ENCODE results near the gene ANKRD12. TPM values are rescaled to one million over a fixed set of nuclear protein-coding genes. Genes with fewer than 3 reads are reported as not detected.
"Not testable (repeated sequence)": the region's sequence is repeated elsewhere in the genome, so short reads cannot be mapped to it uniquely, and the experiment has no call there.

Gene ANKRD12
- total RNA-seq = 100 to 1,000 TPM; 262 to 280 TPM
- 100 to 1,000 TPM in 1 of 2 donors, 10 to 100 TPM in 1; 10.7 to 141 TPM for polyA plus RNA-seq

- peaks cover 0 to 2% of the 10 kb centered on the region in 2 donors for H3K27me3 Mint-ChIP-seq
- POLR2A ChIA-PET (ENCODE audit: partially characterized antibody) = interaction anchor here (1.0 to 21.4 kb wide), 12 partner anchors 10 to 778 kb away, joined by 3 to 823 read pairs (median 6); partner anchors contain the start of genes NDUFV2 and TWSG1
- Histone ChIP-seq H3K36me3 (ENCODE audit: insufficient read depth, low read length) (peaks cover 16% of the 10 kb centered on the region), H3K4me1 (ENCODE audit: insufficient read depth, low read length) (peaks cover 72% of the 10 kb centered on the region), H3K4me3 (ENCODE audit: low read length in 2 of 2) (peak within 1 kb of the TSS; percentile 52 to 88), H3K9me3 (ENCODE audit: control insufficient read depth in 1 of 2, low read length in 2 of 2) (no peaks in the 10 kb centered on the region), H3K27ac (ENCODE audit: low read depth, low read length) (peak within 1 kb of the TSS; percentile 90), H3K27me3 (ENCODE audit: insufficient read depth, low read length) (no peaks in the 10 kb centered on the region)
- H3K9me3 Mint-ChIP-seq = peaks cover 0 to 2% (median 0%) of the 10 kb centered on the region in 8 donors
- H3K27ac Mint-ChIP-seq = peak within 1 kb of the TSS; percentile 99 to 100 (median 99)
- H3K4me1 Mint-ChIP-seq = peaks cover 43 to 85% (median 57%) of the 10 kb centered on the region in 4 donors
- peak; percentile 97 to 99 (median 98) for DNase-seq
- CTCF ChIA-PET (ENCODE audit: partially characterized antibody) = interaction anchor here (0.6 to 8.1 kb wide), 9 partner anchors 9 to 378 kb away, joined by 3 to 67 read pairs (median 5); partner anchors contain the start of gene NDUFV2
- H3K4me3 Mint-ChIP-seq = peak within 1 kb of the TSS; percentile 97 to 99 (median 98)
- H3K36me3 Mint-ChIP-seq = peaks cover 11 to 56% of the 10 kb centered on the region in 2 donors
- intact Hi-C loops (cut with micrococcal nuclease) = loop anchor here (1.0 to 10.0 kb wide), 8 partner anchors 19 to 778 kb away; partner anchors contain the start of genes MTCL1, NDUFV2, RALBP1 and TWSG1
These were observed at the start of gene ANKRD12 for GRCh38 chr18:9136315-9137155. TSS of gene ANKRD12 (plus strand) at chr18:9136781. CDS start at chr18:9182433, 45,652 bp downstream.

GRCh38 chr18:9087144-9087543, 49.4 kb upstream of the ANKRD12 start:
- Histone ChIP-seq H3K36me3 (ENCODE audit: insufficient read depth, low read length) (no peaks in the 10 kb centered on the region), H3K27ac (ENCODE audit: low read depth, low read length) (no peak overlapping the region), H3K27me3 (ENCODE audit: insufficient read depth, low read length) (no peaks in the 10 kb centered on the region), H3K9me3 (ENCODE audit: control insufficient read depth in 1 of 2, low read length in 2 of 2) (no peaks in the 10 kb centered on the region), H3K4me1 (ENCODE audit: insufficient read depth, low read length) (peaks cover 81% of the 10 kb centered on the region), H3K4me3 (ENCODE audit: low read length in 2 of 2) (no peak overlapping the region)
- Mint-ChIP-seq H3K27me3 (no peaks in the 10 kb centered on the region), H3K9me3 (no peaks in the 10 kb centered on the region), H3K4me3 (no peak overlapping the region), H3K4me1 (peaks cover 43 to 77% (median 60%) of the 10 kb centered on the region in 4 donors), H3K27ac (peak overlapping the region; percentile 68 to 91 (median 75)), H3K36me3 (no peaks in the 10 kb centered on the region)
- no peak for DNase-seq
- intact Hi-C loops (cut with micrococcal nuclease) = no loop called here
- POLR2A ChIA-PET (ENCODE audit: partially characterized antibody) = interaction anchor here (1.0 to 20.4 kb wide), 4 partner anchors 9 to 52 kb away, joined by 3 to 238 read pairs (median 42); partner anchors contain the start of genes ANKRD12 and NDUFV2
- CTCF ChIA-PET (ENCODE audit: partially characterized antibody) = no interaction called here

GRCh38 chr18:9088252-9088651, 48.3 kb upstream of the ANKRD12 start:
- Histone ChIP-seq H3K27me3 (ENCODE audit: insufficient read depth, low read length) (no peaks in the 10 kb centered on the region), H3K4me3 (ENCODE audit: low read length in 2 of 2) (no peak overlapping the region), H3K27ac (ENCODE audit: low read depth, low read length) (no peak overlapping the region), H3K4me1 (ENCODE audit: insufficient read depth, low read length) (peaks cover 78% of the 10 kb centered on the region), H3K36me3 (ENCODE audit: insufficient read depth, low read length) (no peaks in the 10 kb centered on the region), H3K9me3 (ENCODE audit: control insufficient read depth in 1 of 2, low read length in 2 of 2) (no peaks in the 10 kb centered on the region)
- Mint-ChIP-seq H3K27me3 (no peaks in the 10 kb centered on the region), H3K4me1 (peaks cover 33 to 77% (median 58%) of the 10 kb centered on the region in 4 donors), H3K36me3 (no peaks in the 10 kb centered on the region), H3K27ac (peak overlapping the region; percentile 53 to 91 (median 75)), H3K4me3 (peak overlapping the region in 1 of 8 donors; percentile 49), H3K9me3 (no peaks in the 10 kb centered on the region)
- CTCF ChIA-PET (ENCODE audit: partially characterized antibody) = no interaction called here
- intact Hi-C loops (cut with micrococcal nuclease) = no loop called here
- no peak for DNase-seq
- POLR2A ChIA-PET (ENCODE audit: partially characterized antibody) = interaction anchor here (0.7 to 20.4 kb wide), 5 partner anchors 8 to 51 kb away, joined by 3 to 238 read pairs (median 7); partner anchors contain the start of gene ANKRD12

- intact Hi-C loops (cut with micrococcal nuclease); H3K27me3 ChIP-seq (ENCODE audit: insufficient read depth, low read length); H3K9me3 ChIP-seq (ENCODE audit: control insufficient read depth in 1 of 2, low read length in 2 of 2); DNase-seq; H3K27ac ChIP-seq (ENCODE audit: low read depth, low read length); H3K36me3 ChIP-seq (ENCODE audit: insufficient read depth, low read length); H3K36me3 Mint-ChIP-seq; H3K27me3 Mint-ChIP-seq; CTCF ChIA-PET (ENCODE audit: partially characterized antibody); H3K4me3 ChIP-seq (ENCODE audit: low read length in 2 of 2); H3K9me3 Mint-ChIP-seq: not testable (repeated sequence)
- peak overlapping the region in 1 of 8 donors; percentile 49 for H3K4me3 Mint-ChIP-seq
- peaks cover 76% of the 10 kb centered on the region for H3K4me1 ChIP-seq (ENCODE audit: insufficient read depth, low read length)
- peaks cover 28 to 75% (median 55%) of the 10 kb centered on the region in 4 donors for H3K4me1 Mint-ChIP-seq
- H3K27ac Mint-ChIP-seq = peak overlapping the region; percentile 47 to 91 (median 76)
- POLR2A ChIA-PET (ENCODE audit: partially characterized antibody) = interaction anchor here (1.0 to 20.4 kb wide), 4 partner anchors 13 to 51 kb away, joined by 4 to 238 read pairs (median 8); partner anchors contain the start of gene ANKRD12
These were observed 47.9 kb upstream of the ANKRD12 start for GRCh38 chr18:9088727-9089126.

- peak overlapping the region; percentile 67 to 86 (median 78) for H3K4me3 Mint-ChIP-seq
- no peaks in the 10 kb centered on the region for H3K27me3 Mint-ChIP-seq
- no peaks in the 10 kb centered on the region for H3K9me3 Mint-ChIP-seq
- DNase-seq = no peak
- no peaks in the 10 kb centered on the region for H3K36me3 ChIP-seq (ENCODE audit: insufficient read depth, low read length)
- H3K4me3 ChIP-seq (ENCODE audit: low read length in 2 of 2) = peak overlapping the region in 1 of 2 donors; percentile 17
- H3K9me3 ChIP-seq (ENCODE audit: control insufficient read depth in 1 of 2, low read length in 2 of 2) = no peaks in the 10 kb centered on the region
- H3K27ac ChIP-seq (ENCODE audit: low read depth, low read length) = peak overlapping the region; percentile 53
- no peaks in the 10 kb centered on the region for H3K27me3 ChIP-seq (ENCODE audit: insufficient read depth, low read length)
- peaks cover 78% of the 10 kb centered on the region for H3K4me1 ChIP-seq (ENCODE audit: insufficient read depth, low read length)
- CTCF ChIA-PET (ENCODE audit: partially characterized antibody) = interaction anchor here (1.1 to 2.8 kb wide), 5 partner anchors 11 to 45 kb away, joined by 3 to 11 read pairs (median 7); no protein-coding TSS in a partner anchor
- no peaks in the 10 kb centered on the region for H3K36me3 Mint-ChIP-seq
- peak overlapping the region; percentile 88 to 99 (median 99) for H3K27ac Mint-ChIP-seq
- peaks cover 37 to 83% (median 67%) of the 10 kb centered on the region in 4 donors for H3K4me1 Mint-ChIP-seq
- intact Hi-C loops (cut with micrococcal nuclease) = no loop called here
- POLR2A ChIA-PET (ENCODE audit: partially characterized antibody) = interaction anchor here (0.6 to 20.4 kb wide), 9 partner anchors 10 to 49 kb away, joined by 3 to 238 read pairs (median 4); partner anchors contain the start of genes ANKRD12 and NDUFV2
These were observed 46.0 kb upstream of the ANKRD12 start for GRCh38 chr18:9090578-9090977.

GRCh38 chr18:9091066-9091476, 45.5 kb upstream of the ANKRD12 start:
- Mint-ChIP-seq H3K36me3 (no peaks in the 10 kb centered on the region), H3K9me3 (no peaks in the 10 kb centered on the region), H3K27me3 (no peaks in the 10 kb centered on the region), H3K4me1 (peaks cover 40 to 84% (median 68%) of the 10 kb centered on the region in 4 donors), H3K27ac (peak overlapping the region; percentile 88 to 99 (median 99)), H3K4me3 (peak overlapping the region; percentile 67 to 86 (median 78))
- Histone ChIP-seq H3K4me1 (ENCODE audit: insufficient read depth, low read length) (peaks cover 81% of the 10 kb centered on the region), H3K9me3 (ENCODE audit: control insufficient read depth in 1 of 2, low read length in 2 of 2) (no peaks in the 10 kb centered on the region), H3K27me3 (ENCODE audit: insufficient read depth, low read length) (no peaks in the 10 kb centered on the region), H3K4me3 (ENCODE audit: low read length in 2 of 2) (peak overlapping the region in 1 of 2 donors; percentile 17), H3K27ac (ENCODE audit: low read depth, low read length) (peak overlapping the region; percentile 53), H3K36me3 (ENCODE audit: insufficient read depth, low read length) (no peaks in the 10 kb centered on the region)
- DNase-seq = peak; percentile 69 to 86 (median 83)
- ChIA-PET POLR2A (ENCODE audit: partially characterized antibody) (interaction anchor here (0.6 to 20.4 kb wide), 8 partner anchors 8 to 48 kb away, joined by 3 to 238 read pairs (median 4); partner anchors contain the start of genes ANKRD12 and NDUFV2), CTCF (ENCODE audit: partially characterized antibody) (interaction anchor here (1.3 to 2.8 kb wide), 5 partner anchors 11 to 56 kb away, joined by 5 to 11 read pairs (median 7); no protein-coding TSS in a partner anchor)
- intact Hi-C loops (cut with micrococcal nuclease) = loop anchor here (1.0 kb wide), 1 partner anchor 11 kb away; the partner anchor contains the start of gene NDUFV2

All from CD4-positive, alpha-beta memory T cell (primary cell).